CMK (cell line): ENCODE measurements around the gene NPPB.
A peak's percentile ranks its signal among the peaks of the same experiment; 100 is the strongest.

Source experiments
- DNase-seq: peaks from one replicate; pipeline ENCODE4 v3.0.0-alpha.2; 2010; ENCODE audit warnings: low read depth

The NPPB gene

DNA sequence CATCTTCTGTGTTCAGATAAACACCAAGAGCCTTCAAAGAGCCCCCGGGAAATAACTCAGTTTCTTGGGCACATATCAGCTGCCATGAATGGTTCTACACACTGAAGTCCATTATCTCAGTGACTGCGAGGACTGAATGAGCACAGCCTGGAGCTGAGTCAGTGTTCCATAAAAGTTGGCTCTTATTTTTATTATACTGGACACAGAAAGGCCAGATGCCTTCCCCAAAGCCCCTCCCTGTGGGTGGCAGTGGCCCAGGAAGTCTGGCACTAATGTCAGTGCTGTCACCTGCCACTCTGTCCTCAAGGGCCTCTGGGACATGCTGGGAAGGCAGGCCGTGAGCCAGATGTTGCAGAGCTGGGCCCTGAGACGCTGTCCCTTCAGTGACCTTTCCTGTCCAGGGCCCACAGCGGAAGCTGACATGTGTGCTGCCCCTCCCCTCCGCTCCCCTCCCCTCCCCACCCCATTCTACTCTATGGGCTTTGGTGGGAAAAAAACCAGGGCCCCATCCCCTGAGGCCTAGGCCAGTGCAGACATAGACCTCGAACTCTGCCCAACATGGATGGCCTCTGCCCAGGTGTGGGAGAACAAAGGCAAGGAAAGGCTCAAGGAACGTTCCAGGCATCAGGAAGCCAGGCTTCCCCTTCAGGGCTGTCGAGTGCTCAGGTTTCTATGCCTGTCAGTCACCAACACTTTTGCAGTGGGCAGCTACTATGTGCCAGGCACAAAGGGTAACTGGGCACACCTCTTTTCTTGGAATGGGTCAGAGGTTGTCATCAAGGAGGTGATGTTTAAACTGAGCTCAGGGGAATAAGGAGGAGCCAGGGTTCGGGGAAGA, 22.4 kb upstream of the NPPB start:
- no peak for DNase-seq

- no peak for DNase-seq
These were observed 21.4 kb upstream of the NPPB start for GRCh38 chr1:11880181-11880575.

DNA sequence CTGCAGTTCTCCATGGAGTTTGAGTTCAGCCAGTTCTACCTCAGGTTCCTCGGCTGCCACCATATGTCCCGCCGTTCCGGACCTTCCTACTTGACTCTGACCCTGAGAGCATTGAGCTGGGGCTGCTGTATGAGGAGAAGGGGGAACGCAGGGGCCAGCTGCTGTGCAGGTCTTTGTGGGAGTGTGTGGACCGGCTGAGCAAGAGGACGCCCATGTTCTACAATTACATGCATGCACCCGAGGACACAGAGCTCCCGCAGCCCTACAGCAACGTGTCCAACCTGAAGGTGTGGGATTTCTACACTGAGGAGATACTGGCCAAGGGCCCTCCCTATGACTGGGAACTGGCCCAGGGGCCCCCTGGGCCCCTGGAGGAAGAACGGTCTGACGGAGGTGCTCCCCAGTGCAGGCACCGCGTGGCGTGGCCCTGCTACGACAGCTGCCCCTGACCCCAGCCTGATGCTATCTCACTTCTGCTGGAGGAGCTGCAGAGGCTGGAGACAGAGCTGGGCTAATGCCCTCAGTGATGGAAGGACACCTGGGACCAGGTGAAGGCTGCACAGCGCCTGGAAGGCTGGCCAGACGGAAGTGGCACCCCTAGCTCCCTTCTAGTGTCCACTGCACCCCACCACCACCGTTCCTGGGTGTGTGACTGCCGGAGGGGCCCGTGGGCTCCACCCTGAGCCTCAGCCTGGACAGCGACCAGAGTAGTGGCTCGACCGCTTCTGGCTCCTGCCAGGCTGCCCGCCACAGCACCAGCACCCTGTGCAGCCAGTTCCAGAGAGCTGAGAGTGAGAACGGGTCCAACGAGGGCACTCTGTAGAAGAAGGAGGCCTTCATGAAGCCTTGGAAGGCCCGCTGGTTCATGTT, 20.8 kb upstream of the NPPB start:
- no peak for DNase-seq

GRCh38 chr1:11878891-11879190, 20.1 kb upstream of the NPPB start:
- no peak for DNase-seq

DNA sequence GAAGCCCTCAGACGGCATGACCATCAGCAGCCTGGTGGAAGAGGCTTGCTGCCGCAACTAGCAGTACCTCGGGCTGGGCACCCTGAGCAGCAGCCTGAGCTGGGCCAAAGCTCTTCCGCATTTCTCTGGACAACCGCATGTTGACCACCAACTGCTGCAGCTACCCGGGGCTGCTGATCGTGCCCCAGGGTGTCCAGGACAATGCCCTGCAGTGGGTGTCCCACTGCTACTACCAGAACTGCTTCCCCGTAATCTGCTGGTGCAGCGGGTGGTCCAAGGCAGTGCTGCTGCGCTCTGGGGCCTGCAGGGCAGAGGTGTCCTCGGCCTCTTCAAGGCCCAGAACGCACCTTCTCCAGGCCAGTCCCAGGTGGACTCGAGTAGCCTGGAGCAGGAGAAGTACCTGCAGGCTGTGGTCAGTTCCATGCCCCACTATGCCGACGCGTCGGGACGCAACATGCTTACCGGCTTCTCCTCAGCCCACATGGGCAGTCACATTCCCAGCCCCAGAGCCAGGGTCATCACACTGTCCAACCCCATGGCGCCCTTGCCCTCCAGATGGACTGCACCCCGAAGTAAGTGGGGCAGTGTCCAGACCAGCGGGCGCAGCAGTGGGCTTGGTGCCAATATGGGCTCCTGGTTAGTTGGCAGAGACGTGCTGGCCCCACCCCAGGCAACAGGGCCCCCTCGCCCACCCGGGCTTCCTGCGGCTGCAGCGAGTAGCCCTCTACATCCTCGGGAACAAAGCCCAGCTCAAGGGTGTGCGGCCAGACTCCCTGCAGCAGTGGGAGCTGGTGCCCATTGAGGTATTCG, 19.5 kb upstream of the NPPB start:
- no peak for DNase-seq

GRCh38 chr1:11877074-11877473, 18.3 kb upstream of the NPPB start:
- DNase-seq: no peak

DNA sequence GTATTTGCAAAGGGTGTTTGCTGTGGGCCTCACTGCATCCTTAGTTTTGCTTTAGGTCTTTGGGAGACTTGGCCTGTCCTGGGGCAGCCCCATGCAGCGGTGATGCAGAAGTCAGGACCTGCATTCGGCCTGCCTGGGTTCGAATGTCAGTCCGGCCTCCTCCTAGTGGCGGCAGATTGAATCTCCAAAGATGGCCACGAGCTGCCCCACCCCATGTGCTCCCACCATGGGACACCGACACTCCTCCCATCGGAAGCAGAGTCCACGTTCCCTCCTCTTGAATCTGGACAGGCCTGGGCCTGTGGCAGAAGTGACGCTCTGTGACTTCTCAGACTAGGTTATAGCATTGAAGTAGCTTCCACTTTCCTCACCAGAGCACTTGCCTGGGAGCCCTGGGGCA, 16.3 kb upstream of the NPPB start:
- no peak for DNase-seq

GRCh38 chr1:11874624-11875023, 15.9 kb upstream of the NPPB start:
- no peak for DNase-seq

DNA sequence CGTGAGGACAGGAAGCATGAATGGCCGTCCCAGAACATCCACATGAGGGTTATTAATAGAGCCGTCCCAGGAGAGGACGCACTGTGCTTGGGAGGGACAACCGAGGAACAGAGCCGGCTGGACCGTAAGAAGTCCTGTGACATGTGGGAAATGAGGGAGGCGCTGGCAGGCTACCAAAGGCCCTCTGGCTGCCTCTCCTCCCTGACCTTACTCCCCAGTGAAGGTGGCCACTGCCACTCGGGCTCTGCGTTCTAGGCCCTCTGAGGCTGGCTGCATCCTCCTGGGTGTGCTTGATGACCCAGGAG, 15.5 kb upstream of the NPPB start:
- DNase-seq: no peak

GRCh38 chr1:11873395-11874257, 14.9 kb upstream of the NPPB start:
- no peak for DNase-seq

GRCh38 chr1:11872545-11872944, 13.8 kb upstream of the NPPB start:
- no peak for DNase-seq

- no peak for DNase-seq
These were observed 11.0 kb upstream of the NPPB start for GRCh38 chr1:11869650-11870207.

GRCh38 chr1:11869104-11869503, 10.4 kb upstream of the NPPB start:
- DNase-seq: no peak

DNA sequence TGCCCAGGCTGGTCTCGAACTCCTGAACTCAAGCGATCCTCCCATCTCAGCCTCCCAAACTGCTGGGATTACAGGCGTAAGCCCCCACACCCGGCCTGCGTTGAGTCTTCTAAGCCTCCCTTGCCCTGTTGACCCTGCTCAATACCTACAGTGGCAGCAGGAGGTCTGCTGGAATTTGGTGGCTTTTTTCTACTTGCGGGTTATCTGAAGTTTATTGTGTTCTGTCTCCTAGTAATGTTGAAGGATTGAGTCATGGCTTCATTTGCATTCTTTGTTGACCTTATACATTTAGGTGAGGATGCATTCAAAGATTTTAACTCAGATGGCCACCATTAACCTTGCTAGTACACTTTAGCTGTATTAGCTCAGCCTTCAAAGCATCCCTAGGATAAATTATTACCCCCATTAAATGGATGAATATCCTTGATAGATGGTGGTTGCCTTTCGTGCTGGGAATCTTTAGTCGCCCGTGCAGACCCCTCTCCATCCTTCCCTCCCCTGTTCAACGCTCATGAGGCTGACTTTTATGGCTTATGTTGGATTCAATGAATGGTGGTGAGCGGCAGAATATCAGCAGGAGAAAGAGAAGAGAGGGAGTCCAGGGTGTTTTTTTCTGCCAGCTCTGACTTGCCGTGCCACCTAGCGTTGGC, 9.7 kb upstream of the NPPB start:
- no peak for DNase-seq

DNA sequence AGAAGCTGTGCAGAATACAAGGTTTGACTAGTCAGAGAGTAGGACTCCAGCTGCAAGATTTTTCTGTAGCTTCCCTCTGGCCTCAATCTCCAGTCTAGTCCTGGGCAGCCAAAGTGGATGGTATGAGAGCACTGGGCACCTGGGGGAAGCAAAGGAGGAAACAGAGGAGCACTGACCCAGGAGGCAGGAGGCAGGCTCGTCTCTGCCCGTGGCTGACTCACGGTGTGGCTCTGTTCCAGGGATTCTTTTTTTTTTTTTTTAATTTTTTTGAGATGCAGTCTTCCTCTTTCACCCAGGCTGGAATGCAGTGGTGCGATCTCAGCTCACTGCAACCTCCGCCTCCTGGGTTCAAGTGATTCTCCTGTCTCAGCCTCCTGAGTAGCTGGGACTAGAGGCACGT, 4.1 kb upstream of the NPPB start:
- DNase-seq: no peak

GRCh38 chr1:11860587-11860986, 1.8 kb upstream of the NPPB start:
- DNase-seq: no peak

DNA sequence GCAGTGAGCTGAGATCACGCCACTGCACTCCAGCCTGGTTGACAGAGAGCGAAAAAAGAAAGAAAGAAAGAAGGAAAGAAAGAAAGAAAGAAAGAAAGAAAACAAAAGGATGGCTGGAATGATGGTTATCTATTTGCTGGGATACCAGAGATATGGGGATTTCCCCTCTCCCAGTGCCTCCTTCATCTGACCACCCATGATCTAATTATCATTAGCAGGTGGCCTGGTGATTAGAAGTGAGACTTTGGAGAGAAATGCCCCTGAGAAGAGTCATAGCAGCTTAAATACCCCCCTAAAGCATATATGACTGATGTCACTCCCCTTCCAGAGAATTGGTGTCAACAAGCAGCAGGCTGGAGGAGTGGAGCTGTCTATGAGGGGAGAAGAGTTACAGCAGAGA, 1.3 kb upstream of the NPPB start:
- no peak for DNase-seq

- peak; percentile 56 for DNase-seq
These were observed 475 bp upstream of the NPPB start for GRCh38 chr1:11858968-11859871.

DNA sequence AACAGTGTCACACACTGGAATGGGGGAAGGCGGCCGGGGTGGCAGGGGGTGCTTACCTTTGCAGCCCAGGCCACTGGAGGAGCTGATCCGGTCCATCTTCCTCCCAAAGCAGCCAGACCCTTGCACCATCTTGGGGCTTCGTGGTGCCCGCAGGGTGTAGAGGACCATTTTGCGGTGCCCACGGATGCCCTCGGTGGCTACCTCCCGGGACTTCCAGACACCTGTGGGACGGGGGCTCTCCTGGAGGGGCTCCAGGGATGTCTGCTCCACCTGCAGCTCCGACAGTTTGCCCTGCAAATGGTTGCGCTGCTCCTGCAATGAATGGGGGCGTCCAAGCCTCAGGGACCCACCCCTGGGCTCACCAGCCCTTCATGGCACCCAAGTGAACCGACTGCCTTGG, 587 bp downstream of the NPPB start:
- no peak for DNase-seq
